ENCODE data around the gene INSC.

The INSC gene

GRCh38 chr11:15169815-15170551 is 55.3 kb downstream of the INSC start:
- Histone ChIP-seq H2BK12ac (ENCODE audit: low read length) (no peak overlapping the region), H4K91ac (ENCODE audit: low read depth, low read length) (no peak overlapping the region), H3K14ac (ENCODE audit: low read length) (no peak overlapping the region), H4K12ac (ENCODE audit: low read depth, low read length) (no peak overlapping the region), H3K9me3 (ENCODE audit: insufficient read depth, low read depth, low read length) (no peaks in the 10 kb centered on the region), H3K79me1 (ENCODE audit: low read length) (no peaks in the 10 kb centered on the region), H2AFZ (ENCODE audit: insufficient read depth, low read length, poor library complexity) (no peak overlapping the region), H3K4me1 (ENCODE audit: control insufficient read depth in 1 of 2, insufficient read depth in 2 of 2, low read length in 2 of 2) (no peaks in the 10 kb centered on the region), H2BK120ac (ENCODE audit: insufficient read depth, low read length, poor library complexity) (no peak overlapping the region), H2AK5ac (ENCODE audit: low read length) (no peak overlapping the region), H3K4me2 (ENCODE audit: low read length) (no peak overlapping the region), H3K4ac (ENCODE audit: low read depth, low read length) (no peak overlapping the region), H3K79me2 (ENCODE audit: control insufficient read depth, insufficient read depth, low read length, poor library complexity) (no peaks in the 10 kb centered on the region), H4K8ac (ENCODE audit: low read depth, low read length) (no peak overlapping the region), H3K23ac (ENCODE audit: low read length) (no peak overlapping the region), H3K4me3 (ENCODE audit: low read depth, low read length) (no peak overlapping the region), H3K18ac (ENCODE audit: low read length) (no peak overlapping the region), H3K36me3 (ENCODE audit: control insufficient read depth in 1 of 2, insufficient read depth in 2 of 2, low read length in 2 of 2) (no peaks in the 10 kb centered on the region), H3K9ac (ENCODE audit: low read length) (no peak overlapping the region), H2BK5ac (ENCODE audit: low read depth, low read length, poor library complexity) (no peak overlapping the region), H3K27ac (ENCODE audit: low read depth, low read length) (no peak overlapping the region), H3K27me3 (ENCODE audit: insufficient read depth, low read length) (no peaks in the 10 kb centered on the region)
- no CpG with 5 or more reads among the region's 4 CpGs for WGBS (ENCODE audit: extremely low coverage, insufficient coverage, insufficient read length)
- no peak for DNase-seq

GRCh38 chr11:15170698-15171097 is 56.0 kb downstream of the INSC start:
- H3K4me1 ChIP-seq (ENCODE audit: control insufficient read depth in 1 of 2, insufficient read depth in 2 of 2, low read length in 2 of 2) = no peaks in the 10 kb centered on the region
- no peak overlapping the region for H3K4me3 ChIP-seq (ENCODE audit: low read depth, low read length)
- H4K91ac ChIP-seq (ENCODE audit: low read depth, low read length) = no peak overlapping the region
- H3K79me1 ChIP-seq (ENCODE audit: low read length) = no peaks in the 10 kb centered on the region
- H2BK5ac ChIP-seq (ENCODE audit: low read depth, low read length, poor library complexity) = no peak overlapping the region
- no peak for DNase-seq
- no peak overlapping the region for H2BK120ac ChIP-seq (ENCODE audit: insufficient read depth, low read length, poor library complexity)
- H2AFZ ChIP-seq (ENCODE audit: insufficient read depth, low read length, poor library complexity) = no peak overlapping the region
- H3K27ac ChIP-seq (ENCODE audit: low read depth, low read length) = no peak overlapping the region
- H3K9ac ChIP-seq (ENCODE audit: low read length) = no peak overlapping the region
- H4K12ac ChIP-seq (ENCODE audit: low read depth, low read length) = no peak overlapping the region
- H2BK12ac ChIP-seq (ENCODE audit: low read length) = no peak overlapping the region
- no peak overlapping the region for H3K4me2 ChIP-seq (ENCODE audit: low read length)
- H3K79me2 ChIP-seq (ENCODE audit: control insufficient read depth, insufficient read depth, low read length, poor library complexity) = no peaks in the 10 kb centered on the region
- H2AK5ac ChIP-seq (ENCODE audit: low read length) = no peak overlapping the region
- no peaks in the 10 kb centered on the region for H3K36me3 ChIP-seq (ENCODE audit: control insufficient read depth in 1 of 2, insufficient read depth in 2 of 2, low read length in 2 of 2)
- H4K8ac ChIP-seq (ENCODE audit: low read depth, low read length) = no peak overlapping the region
- no peak overlapping the region for H3K18ac ChIP-seq (ENCODE audit: low read length)
- no peak overlapping the region for H3K23ac ChIP-seq (ENCODE audit: low read length)
- H3K14ac ChIP-seq (ENCODE audit: low read length) = no peak overlapping the region
- no peak overlapping the region for H3K4ac ChIP-seq (ENCODE audit: low read depth, low read length)
- H3K27me3 ChIP-seq (ENCODE audit: insufficient read depth, low read length) = no peaks in the 10 kb centered on the region
- H3K9me3 ChIP-seq (ENCODE audit: insufficient read depth, low read depth, low read length) = no peaks in the 10 kb centered on the region
- no CpG with 5 or more reads among the region's 3 CpGs for WGBS (ENCODE audit: extremely low coverage, insufficient coverage, insufficient read length)

DNA sequence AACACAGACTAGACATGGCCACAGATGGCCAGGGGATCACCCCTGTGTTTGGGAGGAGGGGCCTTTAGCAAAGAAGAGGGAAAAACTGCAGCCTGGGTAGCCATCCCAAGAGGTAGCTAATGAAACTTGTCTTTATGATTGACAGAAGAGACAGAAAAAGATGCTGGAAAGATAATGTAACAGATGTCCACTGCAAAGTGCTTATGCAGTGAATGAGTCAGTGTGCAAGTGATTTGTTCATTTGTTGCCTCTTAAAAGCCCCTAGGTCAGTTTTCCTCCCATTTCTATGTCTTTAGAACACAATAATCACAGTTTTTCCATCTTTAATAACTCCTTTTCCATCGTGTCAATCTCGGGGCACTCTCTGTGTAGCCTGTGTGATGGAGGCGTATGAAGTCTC is 57.2 kb downstream of the INSC start:
- Histone ChIP-seq H3K27me3 (ENCODE audit: insufficient read depth, low read length) (no peaks in the 10 kb centered on the region), H3K18ac (ENCODE audit: low read length) (no peak overlapping the region), H3K23ac (ENCODE audit: low read length) (no peak overlapping the region), H3K79me2 (ENCODE audit: control insufficient read depth, insufficient read depth, low read length, poor library complexity) (no peaks in the 10 kb centered on the region), H2BK5ac (ENCODE audit: low read depth, low read length, poor library complexity) (no peak overlapping the region), H3K9ac (ENCODE audit: low read length) (no peak overlapping the region), H3K9me3 (ENCODE audit: insufficient read depth, low read depth, low read length) (no peaks in the 10 kb centered on the region), H2AFZ (ENCODE audit: insufficient read depth, low read length, poor library complexity) (no peak overlapping the region), H2AK5ac (ENCODE audit: low read length) (no peak overlapping the region), H3K79me1 (ENCODE audit: low read length) (no peaks in the 10 kb centered on the region), H2BK12ac (ENCODE audit: low read length) (no peak overlapping the region), H4K12ac (ENCODE audit: low read depth, low read length) (no peak overlapping the region), H2BK120ac (ENCODE audit: insufficient read depth, low read length, poor library complexity) (no peak overlapping the region), H3K4ac (ENCODE audit: low read depth, low read length) (no peak overlapping the region), H3K4me3 (ENCODE audit: low read depth, low read length) (no peak overlapping the region), H3K36me3 (ENCODE audit: control insufficient read depth in 1 of 2, insufficient read depth in 2 of 2, low read length in 2 of 2) (no peaks in the 10 kb centered on the region), H4K8ac (ENCODE audit: low read depth, low read length) (no peak overlapping the region), H3K4me2 (ENCODE audit: low read length) (no peak overlapping the region), H3K14ac (ENCODE audit: low read length) (no peak overlapping the region), H3K4me1 (ENCODE audit: control insufficient read depth in 1 of 2, insufficient read depth in 2 of 2, low read length in 2 of 2) (no peaks in the 10 kb centered on the region), H3K27ac (ENCODE audit: low read depth, low read length) (no peak overlapping the region), H4K91ac (ENCODE audit: low read depth, low read length) (no peak overlapping the region)
- no CpG with 5 or more reads among the region's 3 CpGs for WGBS (ENCODE audit: extremely low coverage, insufficient coverage, insufficient read length)
- no peak for DNase-seq

DNA sequence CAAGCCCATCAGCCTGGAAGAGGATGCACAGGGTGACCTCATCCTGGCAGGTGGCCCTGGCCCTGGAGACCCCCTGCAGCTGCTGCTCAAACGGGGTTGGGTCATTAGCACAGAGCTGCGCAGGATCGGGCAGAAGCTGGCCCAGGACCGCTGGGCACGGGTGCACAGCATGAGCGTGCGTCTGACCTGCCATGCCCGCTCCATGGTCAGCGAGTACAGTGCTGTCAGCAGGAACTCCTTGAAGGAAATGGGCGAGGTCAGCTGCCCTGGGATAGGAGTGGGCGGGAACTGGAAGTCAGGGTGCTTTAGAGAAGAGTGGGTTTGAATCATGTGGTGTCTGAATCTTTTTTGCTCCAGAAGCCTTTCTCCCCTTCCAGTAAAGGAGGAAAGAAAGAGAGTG is 61.1 kb downstream of the INSC start:
- no peak for DNase-seq
- H3K4me3 ChIP-seq (ENCODE audit: low read depth, low read length) = no peak overlapping the region
- no peak overlapping the region for H3K14ac ChIP-seq (ENCODE audit: low read length)
- H3K4me2 ChIP-seq (ENCODE audit: low read length) = no peak overlapping the region
- no peaks in the 10 kb centered on the region for H3K4me1 ChIP-seq (ENCODE audit: control insufficient read depth in 1 of 2, insufficient read depth in 2 of 2, low read length in 2 of 2)
- H4K91ac ChIP-seq (ENCODE audit: low read depth, low read length) = no peak overlapping the region
- WGBS (ENCODE audit: extremely low coverage, insufficient coverage, insufficient read length) = no CpG with 5 or more reads among the region's 11 CpGs
- H2BK5ac ChIP-seq (ENCODE audit: low read depth, low read length, poor library complexity) = no peak overlapping the region
- H3K9me3 ChIP-seq (ENCODE audit: insufficient read depth, low read depth, low read length) = no peaks in the 10 kb centered on the region
- no peak overlapping the region for H4K12ac ChIP-seq (ENCODE audit: low read depth, low read length)
- H2AFZ ChIP-seq (ENCODE audit: insufficient read depth, low read length, poor library complexity) = no peak overlapping the region
- H2BK120ac ChIP-seq (ENCODE audit: insufficient read depth, low read length, poor library complexity) = no peak overlapping the region
- no peak overlapping the region for H3K9ac ChIP-seq (ENCODE audit: low read length)
- H2AK5ac ChIP-seq (ENCODE audit: low read length) = no peak overlapping the region
- no peak overlapping the region for H3K18ac ChIP-seq (ENCODE audit: low read length)
- H2BK12ac ChIP-seq (ENCODE audit: low read length) = no peak overlapping the region
- H3K23ac ChIP-seq (ENCODE audit: low read length) = no peak overlapping the region
- H3K27me3 ChIP-seq (ENCODE audit: insufficient read depth, low read length) = no peaks in the 10 kb centered on the region
- no peak overlapping the region for H4K8ac ChIP-seq (ENCODE audit: low read depth, low read length)
- no peaks in the 10 kb centered on the region for H3K79me1 ChIP-seq (ENCODE audit: low read length)
- no peaks in the 10 kb centered on the region for H3K36me3 ChIP-seq (ENCODE audit: control insufficient read depth in 1 of 2, insufficient read depth in 2 of 2, low read length in 2 of 2)
- no peak overlapping the region for H3K4ac ChIP-seq (ENCODE audit: low read depth, low read length)
- no peak overlapping the region for H3K27ac ChIP-seq (ENCODE audit: low read depth, low read length)
- H3K79me2 ChIP-seq (ENCODE audit: control insufficient read depth, insufficient read depth, low read length, poor library complexity) = no peaks in the 10 kb centered on the region

Measured in trophoblast cell (in vitro differentiated cells and primary cell).